ENCODE measurements around the gene ZSWIM7. TPM values are rescaled to one million over a fixed set of nuclear protein-coding genes. Genes with fewer than 3 reads are reported as not detected.

Gene ZSWIM7
- total and polyA plus RNA-seq, 12 donors, result 10.3 to 72.6 (median 38.4) TPM

DNA sequence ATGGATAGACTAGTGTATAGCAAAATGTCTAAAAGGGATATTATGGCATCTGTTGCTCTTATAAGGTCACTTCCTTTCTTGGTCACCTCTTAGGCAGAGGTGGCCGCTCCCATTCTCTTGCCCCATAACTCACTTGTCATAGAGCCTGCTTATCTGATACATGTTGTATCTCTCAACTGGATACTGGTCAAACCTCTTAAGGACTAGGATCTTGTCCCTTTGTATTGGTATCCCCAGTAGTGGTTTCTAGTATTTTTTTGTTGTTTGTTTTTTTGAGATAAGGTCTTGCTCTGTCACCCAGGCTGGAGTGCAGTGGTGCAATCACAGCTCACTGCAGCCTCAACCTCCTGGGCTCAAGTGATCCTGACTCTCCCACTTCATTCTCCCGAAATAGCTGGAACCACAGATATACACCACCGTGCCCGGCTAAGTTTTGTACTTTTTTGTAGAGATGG lies 27.0 kb downstream of the ZSWIM7 start:
- Histone ChIP-seq H3K9me3 (replicated peaks in 1 of 3) (no peaks in the 10 kb centered on the region), H3K27ac (no peak overlapping the region), H3K4me3 (no peak overlapping the region), H3K36me3 (replicated peaks in 1 of 2) (peaks cover 0 to 14% of the 10 kb centered on the region in 2 donors), H3K27me3 (no peaks in the 10 kb centered on the region), H3K4me1 (replicated peaks in 1 of 2) (no peaks in the 10 kb centered on the region)
- TF ChIP-seq CTCF (IDR thresholded peaks at IDR 0.05) (no peak), POLR2A (IDR thresholded peaks at IDR 0.05) (no peak)
- no peak for DNase-seq
- intact Hi-C loops (cut with DNase I), result no loop called here
- 96 to 99% (median 97%) methylated on average over 4 of the region's 4 CpGs for WGBS, 4 donors

DNA sequence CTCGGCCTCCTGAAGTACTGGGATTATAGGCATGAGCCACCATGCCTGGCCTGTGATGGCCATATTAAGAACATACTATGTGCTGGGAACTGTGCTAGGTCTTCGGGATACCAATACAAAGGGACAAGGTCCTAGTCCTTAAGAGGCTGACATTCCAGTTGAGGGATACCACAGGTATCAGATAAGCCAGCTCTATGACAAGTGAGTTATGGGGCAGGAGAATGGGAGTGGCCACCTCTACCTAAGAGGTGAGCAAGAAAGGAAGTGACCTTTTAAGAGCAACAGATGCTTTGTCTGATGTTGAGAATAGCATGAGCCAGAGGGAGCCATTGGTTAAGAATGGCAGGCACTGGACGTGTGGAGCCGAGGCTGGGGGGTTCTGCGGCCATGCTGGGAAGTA lies 27.6 kb downstream of the ZSWIM7 start:
- H3K9me3 ChIP-seq (replicated peaks in 1 of 3), result no peaks in the 10 kb centered on the region
- 91 to 96% (median 93%) methylated on average over 5 of the region's 5 CpGs for WGBS, 4 donors
- H3K4me3 ChIP-seq, result no peak overlapping the region
- no peak for DNase-seq
- H3K27me3 ChIP-seq, result no peaks in the 10 kb centered on the region
- intact Hi-C loops (cut with DNase I), result no loop called here
- no peak for TF ChIP-seq CTCF (IDR thresholded peaks at IDR 0.05)
- no peak for TF ChIP-seq POLR2A (IDR thresholded peaks at IDR 0.05)
- H3K4me1 ChIP-seq (replicated peaks in 1 of 2), result no peaks in the 10 kb centered on the region
- peaks cover 0 to 8% of the 10 kb centered on the region in 2 donors for H3K36me3 ChIP-seq (replicated peaks in 1 of 2)
- no peak overlapping the region for H3K27ac ChIP-seq

GRCh38 chr17:15971098-15971678 lies 28.3 kb downstream of the ZSWIM7 start:
- WGBS, 4 donors, result 77 to 82% (median 80%) methylated on average over 5 of the region's 5 CpGs
- Histone ChIP-seq H3K9me3 (replicated peaks in 1 of 3) (no peaks in the 10 kb centered on the region), H3K27me3 (no peaks in the 10 kb centered on the region), H3K27ac (no peak overlapping the region), H3K36me3 (replicated peaks in 1 of 2) (peaks cover 0 to 1% of the 10 kb centered on the region in 2 donors), H3K4me3 (no peak overlapping the region), H3K4me1 (replicated peaks in 1 of 2) (no peaks in the 10 kb centered on the region)
- DNase-seq, result no peak
- intact Hi-C loops (cut with DNase I), result no loop called here
- TF ChIP-seq POLR2A (IDR thresholded peaks at IDR 0.05) (no peak), CTCF (IDR thresholded peaks at IDR 0.05) (no peak)

GRCh38 chr17:15970500-15970899 lies 29.0 kb downstream of the ZSWIM7 start:
- no peak overlapping the region for H3K4me3 ChIP-seq
- H3K36me3 ChIP-seq (replicated peaks in 1 of 2), result no peaks in the 10 kb centered on the region
- H3K4me1 ChIP-seq (replicated peaks in 1 of 2), result no peaks in the 10 kb centered on the region
- H3K27ac ChIP-seq, result no peak overlapping the region
- 86 to 95% (median 94%) methylated on average over 2 of the region's 2 CpGs for WGBS, 4 donors
- no peak for DNase-seq
- TF ChIP-seq POLR2A (IDR thresholded peaks at IDR 0.05), result no peak
- no peak for TF ChIP-seq CTCF (IDR thresholded peaks at IDR 0.05)
- no peaks in the 10 kb centered on the region for H3K27me3 ChIP-seq
- H3K9me3 ChIP-seq (replicated peaks in 1 of 3), result no peaks in the 10 kb centered on the region
- intact Hi-C loops (cut with DNase I), result no loop called here
